WERI-Rb-1 (cell line): Measurements from ENCODE around the gene CD38.
"Not testable (repeated sequence)": the region's sequence is repeated elsewhere in the genome, so short reads cannot be mapped to it uniquely, and the experiment has no call there.

Source experiments
- DNase-seq: peaks from one replicate; pipeline ENCODE4 v3.0.0-alpha.2; 2020
- H3K27ac ChIP-seq: fragments of 250-450 bp; sonication (Bioruptor Pico); 2 replicates; pipeline ENCODE4 v1.5.1; 2020; ENCODE audit warnings: mild to moderate bottlenecking, moderate library complexity
- H3K27me3 ChIP-seq: fragments of 250-450 bp; sonication (Bioruptor Pico); 2 replicates; pipeline ENCODE4 v1.5.1; 2021; ENCODE audit warnings: mild to moderate bottlenecking, low read depth, moderate library complexity; ENCODE audit not compliant: insufficient read depth, severe bottlenecking
- H3K36me3 ChIP-seq: fragments of 250-450 bp; sonication (Bioruptor Pico); 2 replicates; pipeline ENCODE4 v1.5.1; 2020; ENCODE audit warnings: mild to moderate bottlenecking, moderate library complexity
- H3K4me3 ChIP-seq: 2 replicates; pipeline ENCODE4 v1.5.1; 2011; ENCODE audit warnings: low read depth, mild to moderate bottlenecking, control low read depth, low read length
- H3K9me3 ChIP-seq: fragments of 250-450 bp; sonication (Bioruptor Pico); 2 replicates; pipeline ENCODE4 v1.5.1; 2021; ENCODE audit warnings: mild to moderate bottlenecking, moderate library complexity; ENCODE audit not compliant: severe bottlenecking
- TF ChIP-seq, protein P1 (sequence below): IDR thresholded peaks from 2 replicates; pipeline ENCODE4 v1.5.1; 2011; ENCODE audit warnings: low read depth, mild to moderate bottlenecking, control low read depth, inconsistent platforms, low read length

CD38 gene

DNA sequence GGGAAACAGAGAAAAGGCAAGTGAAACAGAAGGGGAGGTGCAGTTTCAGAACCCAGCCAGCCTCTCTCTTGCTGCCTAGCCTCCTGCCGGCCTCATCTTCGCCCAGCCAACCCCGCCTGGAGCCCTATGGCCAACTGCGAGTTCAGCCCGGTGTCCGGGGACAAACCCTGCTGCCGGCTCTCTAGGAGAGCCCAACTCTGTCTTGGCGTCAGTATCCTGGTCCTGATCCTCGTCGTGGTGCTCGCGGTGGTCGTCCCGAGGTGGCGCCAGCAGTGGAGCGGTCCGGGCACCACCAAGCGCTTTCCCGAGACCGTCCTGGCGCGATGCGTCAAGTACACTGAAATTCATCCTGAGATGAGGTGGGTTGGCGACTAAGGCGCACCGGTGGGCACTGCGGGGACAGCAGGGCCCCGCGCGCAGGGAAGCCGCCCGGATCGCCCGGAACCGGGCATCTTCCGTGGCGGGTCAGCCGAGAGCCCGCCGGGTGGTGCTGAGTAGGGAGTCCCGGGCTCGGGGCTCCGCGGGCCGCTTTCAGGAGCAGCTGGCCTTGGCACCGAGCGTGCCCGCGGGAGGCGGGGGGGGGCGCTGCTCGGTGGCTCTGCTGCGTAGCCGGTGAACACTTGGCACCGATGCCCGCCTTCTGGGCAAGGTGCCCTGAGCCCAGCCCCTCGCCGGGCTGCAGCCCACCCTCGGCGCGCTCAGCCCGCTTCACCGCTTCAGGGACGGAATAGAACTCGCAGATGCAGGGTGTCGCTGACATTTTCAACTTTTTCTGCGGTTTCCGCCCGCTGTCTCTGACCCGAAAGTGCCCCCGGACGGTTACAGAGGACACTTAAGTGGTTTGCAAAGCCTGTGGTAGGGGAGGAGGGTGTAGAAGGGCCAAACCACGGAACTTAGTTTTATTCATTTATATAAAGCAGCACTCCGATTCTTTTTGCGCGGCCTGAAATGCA, at the start of gene CD38:
CD38 (plus strand) TSS at position 40 of the 953 bp plus-strand sequence; CDS start at position 127, 87 bp downstream.
- DNase-seq, result no peak
- Histone ChIP-seq H3K4me3 (no peak within 1 kb of the TSS), H3K36me3 (no peaks in the 10 kb centered on the region), H3K27ac (no peak within 1 kb of the TSS), H3K9me3 (no peaks in the 10 kb centered on the region), H3K27me3 (no peaks in the 10 kb centered on the region)
- TF ChIP-seq, protein P1, sequence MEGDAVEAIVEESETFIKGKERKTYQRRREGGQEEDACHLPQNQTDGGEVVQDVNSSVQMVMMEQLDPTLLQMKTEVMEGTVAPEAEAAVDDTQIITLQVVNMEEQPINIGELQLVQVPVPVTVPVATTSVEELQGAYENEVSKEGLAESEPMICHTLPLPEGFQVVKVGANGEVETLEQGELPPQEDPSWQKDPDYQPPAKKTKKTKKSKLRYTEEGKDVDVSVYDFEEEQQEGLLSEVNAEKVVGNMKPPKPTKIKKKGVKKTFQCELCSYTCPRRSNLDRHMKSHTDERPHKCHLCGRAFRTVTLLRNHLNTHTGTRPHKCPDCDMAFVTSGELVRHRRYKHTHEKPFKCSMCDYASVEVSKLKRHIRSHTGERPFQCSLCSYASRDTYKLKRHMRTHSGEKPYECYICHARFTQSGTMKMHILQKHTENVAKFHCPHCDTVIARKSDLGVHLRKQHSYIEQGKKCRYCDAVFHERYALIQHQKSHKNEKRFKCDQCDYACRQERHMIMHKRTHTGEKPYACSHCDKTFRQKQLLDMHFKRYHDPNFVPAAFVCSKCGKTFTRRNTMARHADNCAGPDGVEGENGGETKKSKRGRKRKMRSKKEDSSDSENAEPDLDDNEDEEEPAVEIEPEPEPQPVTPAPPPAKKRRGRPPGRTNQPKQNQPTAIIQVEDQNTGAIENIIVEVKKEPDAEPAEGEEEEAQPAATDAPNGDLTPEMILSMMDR, result no peak

DNA sequence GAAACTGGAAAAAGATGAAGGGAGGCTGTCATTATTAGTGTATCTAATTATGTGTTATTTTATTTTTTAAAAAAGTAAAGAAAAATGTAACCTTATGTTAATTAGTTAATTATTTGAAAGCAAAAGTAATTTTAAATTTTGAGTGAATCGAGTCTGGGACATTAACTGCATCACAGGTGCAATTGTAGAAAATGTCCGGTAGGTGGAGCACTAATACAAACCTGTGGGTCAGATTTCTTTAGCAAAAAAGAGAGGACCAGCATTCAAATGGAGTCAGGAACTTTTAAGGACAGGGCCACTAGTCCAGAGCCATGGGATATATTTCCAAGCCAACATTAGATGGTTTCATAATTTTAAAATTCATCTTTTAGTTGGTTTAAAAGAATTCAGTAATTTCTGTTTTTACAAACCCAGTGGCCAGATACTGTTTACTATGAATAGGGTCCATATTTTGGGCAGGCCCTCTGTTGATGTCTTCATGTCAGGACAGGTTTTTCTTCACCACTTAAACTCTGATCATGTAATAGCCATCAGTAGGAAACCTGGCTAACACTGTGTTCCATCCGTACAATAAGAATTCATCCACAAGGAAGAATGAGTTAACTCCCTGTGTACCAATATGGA, 48.1 kb upstream of the CD38 start:
- no peak overlapping the region for H3K27ac ChIP-seq
- TF ChIP-seq, protein P1, result peak; percentile 68
- peak; percentile 16 for DNase-seq

DNA sequence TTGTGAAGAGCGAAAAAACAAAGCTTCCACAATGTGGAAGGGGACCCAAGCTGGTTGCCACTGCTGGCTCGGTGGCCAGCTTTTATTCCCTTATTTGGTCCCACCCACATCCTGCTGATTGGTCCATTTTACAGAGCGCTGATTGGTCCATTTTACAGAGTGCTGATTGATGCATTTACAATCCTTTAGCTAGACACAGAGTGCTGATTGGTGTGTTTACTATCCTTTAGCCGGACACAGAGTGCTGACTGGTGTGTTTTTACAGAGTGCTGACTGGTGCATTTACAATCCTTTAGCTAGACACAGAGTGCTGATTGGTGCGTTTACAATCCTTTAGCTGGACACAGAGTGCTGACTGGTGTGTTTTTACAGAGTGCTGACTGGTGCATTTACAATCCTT, 45.1 kb upstream of the CD38 start:
- DNase-seq, H3K27me3 ChIP-seq, H3K9me3 ChIP-seq, H3K4me3 ChIP-seq, H3K27ac ChIP-seq, H3K36me3 ChIP-seq: not testable (repeated sequence)

More for the DNA sequence above, 48.1 kb upstream of the CD38 start:
- H3K9me3 ChIP-seq, result no peaks in the 10 kb centered on the region
- no peaks in the 10 kb centered on the region for H3K27me3 ChIP-seq
- no peaks in the 10 kb centered on the region for H3K36me3 ChIP-seq
- no peak overlapping the region for H3K4me3 ChIP-seq

DNA sequence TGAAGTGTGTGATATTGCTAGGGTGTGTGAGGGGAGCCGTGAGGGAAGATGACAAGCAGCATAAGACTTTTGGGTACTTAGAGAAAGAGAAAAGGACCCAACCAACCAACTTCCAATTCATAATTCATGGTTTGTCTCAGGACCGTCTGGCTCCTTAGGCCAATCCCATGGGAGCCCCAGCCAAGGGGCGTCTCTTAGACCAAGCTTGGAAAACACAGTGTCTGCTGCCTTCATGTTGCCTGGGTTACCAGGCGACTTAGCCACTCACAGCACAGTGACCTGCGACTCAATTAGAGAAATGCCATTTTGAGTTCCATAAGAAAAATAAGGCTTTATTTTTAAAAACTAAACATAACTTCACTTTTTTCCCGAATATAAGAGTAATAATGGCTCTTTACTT, 42.6 kb upstream of the CD38 start:
- TF ChIP-seq, protein P1, result no peak
- no peaks in the 10 kb centered on the region for H3K9me3 ChIP-seq
- H3K36me3 ChIP-seq, result no peaks in the 10 kb centered on the region
- H3K27me3 ChIP-seq, result no peaks in the 10 kb centered on the region
- H3K27ac ChIP-seq, result no peak overlapping the region
- DNase-seq, result no peak
- no peak overlapping the region for H3K4me3 ChIP-seq

DNA sequence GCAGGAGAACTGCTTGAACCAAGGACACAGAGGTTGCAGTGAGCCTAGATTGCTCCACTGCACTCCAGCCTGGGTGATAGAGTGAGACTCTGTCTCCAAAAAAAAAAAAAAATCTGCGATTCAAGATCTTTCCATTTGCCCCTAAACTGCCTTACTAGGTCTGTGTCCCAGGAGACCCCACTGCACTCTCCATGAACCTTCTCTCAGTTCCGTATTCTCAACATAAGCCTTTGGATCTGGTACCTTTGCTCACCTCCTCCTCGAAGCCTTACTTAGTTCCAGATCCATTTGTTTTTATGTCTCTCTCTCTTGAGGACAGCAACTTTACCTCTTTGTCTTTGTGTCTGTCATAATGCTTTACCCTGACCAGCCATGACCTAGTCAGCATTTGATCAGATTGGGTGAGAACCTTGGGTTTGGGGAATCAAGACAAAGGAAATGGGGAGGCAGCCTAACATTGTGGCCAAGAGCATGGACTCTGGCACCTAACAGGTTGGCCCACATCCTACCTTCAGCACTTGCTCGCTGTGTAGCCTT, 41.5 kb upstream of the CD38 start:
- Histone ChIP-seq H3K27ac (no peak overlapping the region), H3K9me3 (peaks cover 9% of the 10 kb centered on the region), H3K27me3 (no peaks in the 10 kb centered on the region), H3K4me3 (no peak overlapping the region), H3K36me3 (no peaks in the 10 kb centered on the region)
- DNase-seq, result no peak
- TF ChIP-seq, protein P1, result no peak

DNA sequence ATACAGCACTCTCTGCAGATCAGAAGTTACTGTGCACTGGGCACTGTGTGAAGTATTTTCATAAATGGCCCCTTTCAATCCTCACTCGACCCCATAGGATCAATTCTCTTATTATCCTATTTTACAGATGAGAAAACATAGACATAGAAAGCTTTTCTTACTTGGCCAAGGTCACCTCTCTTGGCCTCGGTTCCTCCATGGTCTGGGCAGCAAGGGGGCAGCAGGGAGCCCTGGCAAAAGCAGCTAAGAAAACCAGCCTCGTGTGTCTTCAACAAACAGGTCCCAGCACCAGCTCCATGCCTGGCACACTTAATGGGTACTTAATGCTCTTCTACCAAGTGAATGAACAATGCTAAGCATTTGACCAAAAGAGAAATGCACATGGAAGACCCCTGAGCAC, 40.9 kb upstream of the CD38 start:
- Histone ChIP-seq H3K36me3 (no peaks in the 10 kb centered on the region), H3K4me3 (no peak overlapping the region), H3K27ac (no peak overlapping the region), H3K9me3 (peaks cover 13% of the 10 kb centered on the region), H3K27me3 (no peaks in the 10 kb centered on the region)
- no peak for DNase-seq
- TF ChIP-seq, protein P1, result 0 out of 2 replicates have a peak, but pooled peaks have one; percentile 22
